ENCODE data around the gene HOXB1. TPM values are rescaled to one million over a fixed set of nuclear protein-coding genes. Genes with fewer than 3 reads are reported as not detected.

The HOXB1 gene
- total and polyA plus RNA-seq, 2 of the 8 experiments (the other 6 are each of a cell fraction or from before 2014, with no cell fraction given), result not detected

DNA sequence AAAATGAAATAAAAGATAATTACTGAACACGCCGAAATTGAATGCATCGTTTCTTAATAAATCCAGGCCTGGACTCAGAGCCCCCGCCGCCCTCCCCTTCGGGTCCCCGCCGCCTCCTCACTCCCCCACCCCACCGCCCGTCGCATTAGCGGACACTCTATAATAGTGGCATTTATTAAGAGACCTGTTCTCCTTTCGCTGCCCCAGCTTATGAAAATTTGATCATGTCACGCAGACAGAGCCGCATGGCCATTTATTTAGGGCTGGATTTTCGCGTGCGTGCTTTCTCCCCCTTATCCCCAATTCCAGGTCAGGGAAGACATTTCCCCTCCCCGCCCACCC, 20.4 kb upstream of the HOXB1 start:
- TF ChIP-seq POU5F1 (IDR thresholded peaks at IDR 0.05; ENCODE audit: low read depth, low read length) (no peak), RAD21 (IDR thresholded peaks at IDR 0.05 in 1 of 2, conservative IDR thresholded peaks at IDR 0.05 in 1 of 2; ENCODE audit: low read depth in 2 of 2, low read length in 2 of 2) (no peak), RFX5 (IDR thresholded peaks at IDR 0.05; ENCODE audit: borderline replicate concordance, low read depth, low read length) (no peak)
- TF ChIP-seq, protein P1, sequence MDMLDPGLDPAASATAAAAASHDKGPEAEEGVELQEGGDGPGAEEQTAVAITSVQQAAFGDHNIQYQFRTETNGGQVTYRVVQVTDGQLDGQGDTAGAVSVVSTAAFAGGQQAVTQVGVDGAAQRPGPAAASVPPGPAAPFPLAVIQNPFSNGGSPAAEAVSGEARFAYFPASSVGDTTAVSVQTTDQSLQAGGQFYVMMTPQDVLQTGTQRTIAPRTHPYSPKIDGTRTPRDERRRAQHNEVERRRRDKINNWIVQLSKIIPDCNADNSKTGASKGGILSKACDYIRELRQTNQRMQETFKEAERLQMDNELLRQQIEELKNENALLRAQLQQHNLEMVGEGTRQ (IDR thresholded peaks at IDR 0.05; ENCODE audit: low read length), result no peak
- no peak overlapping the region for H3K56ac ChIP-seq (replicated peaks; ENCODE audit: insufficient read length, low read depth, low read length)
- no peak overlapping the region for H2BK5ac ChIP-seq (ENCODE audit: low read depth, low read length)
- H4K20me1 ChIP-seq (replicated peaks in 1 of 2; ENCODE audit: control insufficient read depth in 1 of 2, insufficient read depth in 2 of 2, low read length in 2 of 2), result peaks cover 21 to 22% of the 10 kb centered on the region in 2 experiments
- CTCF ChIA-PET (ENCODE audit: partially characterized antibody), result interaction anchor here (0.8 to 6.6 kb wide), 14 partner anchors 9 to 532 kb away, joined by 3 to 53 read pairs (median 6); partner anchors contain the start of genes HOXB1, HOXB3 and HOXB5
- no peak overlapping the region for H3K9ac ChIP-seq (replicated peaks in 1 of 4; ENCODE audit: extremely low read depth in 1 of 4, low read depth in 3 of 4, low read length in 3 of 4)
- POLR2A ChIA-PET (ENCODE audit: partially characterized antibody), result no interaction called here
- H3K4me3 ChIP-seq (ENCODE audit: extremely low read depth in 1 of 4, insufficient read depth in 2 of 4, low read depth in 3 of 4, low read length in 4 of 4), result no peak overlapping the region
- no peak overlapping the region for H3K23ac ChIP-seq (ENCODE audit: insufficient read length)
- peaks cover 94 to 100% (median 98%) of the 10 kb centered on the region in 4 experiments for H3K27me3 ChIP-seq (replicated peaks in 1 of 4; ENCODE audit: control insufficient read depth in 3 of 4, extremely low read depth in 1 of 4, insufficient read depth in 3 of 4, low read length in 3 of 4)
- H3K79me2 ChIP-seq (ENCODE audit: control insufficient read depth in 1 of 2, insufficient read depth in 2 of 2, low read length in 2 of 2), result no peaks in the 10 kb centered on the region
- no peak overlapping the region for H2BK15ac ChIP-seq (ENCODE audit: low read length)
- H3K27ac ChIP-seq (ENCODE audit: low read depth, low read length), result no peak overlapping the region
- no peaks in the 10 kb centered on the region; the same call in 1 of the 2 replicates for H3K23me2 ChIP-seq (ENCODE audit: low read depth, low read length)
- H4K91ac ChIP-seq (replicated peaks; ENCODE audit: insufficient read length, low read length), result no peak overlapping the region
- no peak overlapping the region for H3K18ac ChIP-seq (ENCODE audit: extremely low read depth, low read length)
- peaks cover 7 to 29% (median 12%) of the 10 kb centered on the region in 4 experiments for H3K4me1 ChIP-seq (replicated peaks in 1 of 4; ENCODE audit: control insufficient read depth in 3 of 4, insufficient read depth in 4 of 4, low read length in 3 of 4)
- H2AFZ ChIP-seq (ENCODE audit: low read length), result no peak overlapping the region
- no peaks in the 10 kb centered on the region for H3K9me3 ChIP-seq (ENCODE audit: insufficient read depth in 2 of 2, low read depth in 1 of 2, low read length in 1 of 2)
- WGBS, 2 experiments (ENCODE audit: extremely low coverage in 1 of 2, insufficient coverage in 1 of 2, insufficient read length in 1 of 2, insufficient replicate concordance in 2 of 2, low coverage in 1 of 2, low lambda C conversion rate in 2 of 2, missing lambda C conversion rate in 1 of 2), result 20% methylated on average over 7 of the region's 19 CpGs; no CpG with 5 or more reads in 1 of the 2 experiments
- no peak overlapping the region for H4K8ac ChIP-seq (ENCODE audit: extremely low read depth, insufficient read depth, low read length)
- no peak overlapping the region for H2BK120ac ChIP-seq (replicated peaks; ENCODE audit: low read depth, low read length)
- no peak for FAIRE-seq
- no peak overlapping the region for H3K14ac ChIP-seq (ENCODE audit: insufficient read length)
- no peak overlapping the region for H2BK12ac ChIP-seq (ENCODE audit: low read depth, low read length)
- H2BK20ac ChIP-seq (ENCODE audit: low read length), result no peak overlapping the region
- no peak overlapping the region for H2AK5ac ChIP-seq (ENCODE audit: low read depth, low read length)
- peak overlapping the region in 1 of 2 experiments; percentile 20; a peak in 1 of 4 replicates for H3K4me2 ChIP-seq (ENCODE audit: insufficient read depth in 1 of 2, low read depth in 2 of 2, low read length in 2 of 2)
- no peak for DNase-seq (ENCODE audit: low read depth in 1 of 2, low spot score in 2 of 2)
- no peak overlapping the region for H3K4ac ChIP-seq (replicated peaks; ENCODE audit: insufficient read length, low read depth, low read length)
- no peaks in the 10 kb centered on the region for H3K79me1 ChIP-seq (ENCODE audit: low read depth, low read length)
- no peak overlapping the region for H4K5ac ChIP-seq (ENCODE audit: insufficient read length, low read depth, low read length)
- H3K36me3 ChIP-seq (ENCODE audit: control insufficient read depth in 2 of 4, insufficient read depth in 4 of 4, low read length in 3 of 4), result peaks cover 0 to 3% (median 0%) of the 10 kb centered on the region in 4 experiments; a peak in 1 of 8 replicates
